IPS DF 6.9 (cell line): ENCODE results near the gene CAPN10.
A peak's percentile ranks its signal among the peaks of the same experiment; 100 is the strongest.

Source experiments
- DNase-seq: peaks from one replicate; pipeline ENCODE4 v3.0.0-alpha.2; 2013; ENCODE audit warnings: low read depth, low spot score
- H3K27ac ChIP-seq: one replicate; pipeline ENCODE4 v1.5.1; 2013; ENCODE audit warnings: low read length, control low read depth
- H3K27me3 ChIP-seq: 2 replicates; pipeline ENCODE4 v1.6.1; 2013; ENCODE audit warnings: mild to moderate bottlenecking, low read length; ENCODE audit not compliant: control insufficient read depth, insufficient read depth
- H3K36me3 ChIP-seq: 2 replicates; pipeline ENCODE4 v1.6.1; 2013; ENCODE audit warnings: low read length; ENCODE audit not compliant: control insufficient read depth, insufficient read depth
- H3K4me1 ChIP-seq: 2 replicates; pipeline ENCODE4 v1.6.1; 2013; ENCODE audit warnings: low read length; ENCODE audit not compliant: control insufficient read depth, insufficient read depth
- H3K4me3 ChIP-seq: 2 replicates; pipeline ENCODE4 v1.5.1; 2013; ENCODE audit warnings: mild to moderate bottlenecking, low read length
- H3K9me3 ChIP-seq: 2 replicates; pipeline ENCODE4 v1.6.1; 2013; ENCODE audit warnings: low read length, inconsistent platforms; ENCODE audit not compliant: control insufficient read depth, insufficient read depth
- WGBS: extraction: QIAGEN DNeasy Blood & Tissue Kit; methylation state at CpG from one replicate; pipeline ENCODE4 v1.1.7; 2013; ENCODE audit warnings: mixed read lengths, missing lambda C conversion rate; ENCODE audit not compliant: insufficient read length, insufficient coverage; 5-methylcytosine and 5-hydroxymethylcytosine counted together

Gene CAPN10

GRCh38 chr2:240635121-240635997 lies 48.8 kb downstream of the CAPN10 start:
- no peak overlapping the region for H3K4me3 ChIP-seq
- no peak overlapping the region for H3K27ac ChIP-seq
- no peak for DNase-seq
- H3K9me3 ChIP-seq = peaks cover 7% of the 10 kb centered on the region; the same call in 1 of the 2 replicates
- no peaks in the 10 kb centered on the region for H3K27me3 ChIP-seq
- no peaks in the 10 kb centered on the region for H3K4me1 ChIP-seq
- H3K36me3 ChIP-seq = no peaks in the 10 kb centered on the region
- WGBS = no CpG with 5 or more reads among the region's 6 CpGs

GRCh38 chr2:240635998-240636547 lies 49.5 kb downstream of the CAPN10 start:
- H3K27ac ChIP-seq = no peak overlapping the region
- no peak for DNase-seq
- no peaks in the 10 kb centered on the region for H3K4me1 ChIP-seq
- H3K9me3 ChIP-seq = peaks cover 7% of the 10 kb centered on the region; the same call in 1 of the 2 replicates
- WGBS = no CpG with 5 or more reads among the region's 3 CpGs
- no peak overlapping the region for H3K4me3 ChIP-seq
- H3K36me3 ChIP-seq = no peaks in the 10 kb centered on the region
- no peaks in the 10 kb centered on the region for H3K27me3 ChIP-seq

GRCh38 chr2:240636563-240637115 lies 50.1 kb downstream of the CAPN10 start:
- DNase-seq = no peak
- Histone ChIP-seq H3K4me1 (no peaks in the 10 kb centered on the region), H3K9me3 (peaks cover 7% of the 10 kb centered on the region; the same call in 1 of the 2 replicates), H3K27me3 (no peaks in the 10 kb centered on the region), H3K27ac (no peak overlapping the region), H3K4me3 (no peak overlapping the region), H3K36me3 (no peaks in the 10 kb centered on the region)
- no CpG with 5 or more reads among the region's 11 CpGs for WGBS

GRCh38 chr2:240637116-240637900 lies 50.8 kb downstream of the CAPN10 start:
- Histone ChIP-seq H3K27ac (no peak overlapping the region), H3K4me1 (no peaks in the 10 kb centered on the region), H3K4me3 (no peak overlapping the region), H3K9me3 (peaks cover 7% of the 10 kb centered on the region; the same call in 1 of the 2 replicates), H3K36me3 (no peaks in the 10 kb centered on the region), H3K27me3 (no peaks in the 10 kb centered on the region)
- no CpG with 5 or more reads among the region's 17 CpGs for WGBS
- no peak for DNase-seq

GRCh38 chr2:240637901-240638345 lies 51.4 kb downstream of the CAPN10 start:
- no peaks in the 10 kb centered on the region for H3K27me3 ChIP-seq
- H3K4me3 ChIP-seq = no peak overlapping the region
- no peaks in the 10 kb centered on the region for H3K36me3 ChIP-seq
- WGBS = no CpG with 5 or more reads among the region's 8 CpGs
- no peak overlapping the region for H3K27ac ChIP-seq
- no peaks in the 10 kb centered on the region for H3K4me1 ChIP-seq
- DNase-seq = no peak
- 0 out of 2 replicates have a peak, but pooled peaks cover 4% of the 10 kb centered on the region for H3K9me3 ChIP-seq

- H3K9me3 ChIP-seq = 0 out of 2 replicates have a peak, but pooled peaks cover 4% of the 10 kb centered on the region
- WGBS = no CpG with 5 or more reads among the region's 18 CpGs
- no peak overlapping the region for H3K4me3 ChIP-seq
- H3K36me3 ChIP-seq = no peaks in the 10 kb centered on the region
- H3K27ac ChIP-seq = no peak overlapping the region
- H3K27me3 ChIP-seq = no peaks in the 10 kb centered on the region
- no peak for DNase-seq
- H3K4me1 ChIP-seq = no peaks in the 10 kb centered on the region
Measured at GRCh38 chr2:240638512-240639160, 52.1 kb downstream of the CAPN10 start.

GRCh38 chr2:240639566-240639965 lies 53.0 kb downstream of the CAPN10 start:
- H3K27ac ChIP-seq = no peak overlapping the region
- H3K4me1 ChIP-seq = no peaks in the 10 kb centered on the region
- H3K9me3 ChIP-seq = 0 out of 2 replicates have a peak, but pooled peaks cover 4% of the 10 kb centered on the region
- H3K27me3 ChIP-seq = no peaks in the 10 kb centered on the region
- WGBS = no CpG with 5 or more reads among the region's 18 CpGs
- H3K4me3 ChIP-seq = no peak overlapping the region
- no peaks in the 10 kb centered on the region for H3K36me3 ChIP-seq
- DNase-seq = no peak

- WGBS = no CpG with 5 or more reads among the region's 16 CpGs
- peak; percentile 18 for DNase-seq
- no peaks in the 10 kb centered on the region for H3K4me1 ChIP-seq
Measured at GRCh38 chr2:240640939-240641338, 54.4 kb downstream of the CAPN10 start.

GRCh38 chr2:240642061-240642805 lies 55.7 kb downstream of the CAPN10 start:
- Histone ChIP-seq H3K9me3 (no peaks in the 10 kb centered on the region), H3K4me3 (no peak overlapping the region), H3K27me3 (no peaks in the 10 kb centered on the region), H3K36me3 (no peaks in the 10 kb centered on the region), H3K27ac (no peak overlapping the region), H3K4me1 (no peaks in the 10 kb centered on the region)
- no CpG with 5 or more reads among the region's 36 CpGs for WGBS
- DNase-seq = no peak

More at GRCh38 chr2:240640939-240641338, 54.4 kb downstream of the CAPN10 start:
- H3K36me3 ChIP-seq = no peaks in the 10 kb centered on the region
- H3K27ac ChIP-seq = no peak overlapping the region
- 0 out of 2 replicates have a peak, but pooled peaks cover 2% of the 10 kb centered on the region for H3K9me3 ChIP-seq
- no peak overlapping the region for H3K4me3 ChIP-seq
- no peaks in the 10 kb centered on the region for H3K27me3 ChIP-seq
